Activated CD8-positive, alpha-beta T cell treated with anti-CD3 and anti-CD28 coated beads, Interleukin-2, amount 10 ng/mL, durations not matched to agents 7 days and 5 days (primary cell): ENCODE data around the gene SLC8A1. TPM values are rescaled to one million over a fixed set of nuclear protein-coding genes. Genes with fewer than 3 reads are reported as not detected.

Experiments
- ATAC-seq: fragments of 150-1000 bp; cut with Tn5 transposase; one replicate; pipeline ENCODE4 v1.10.0; 2021; ENCODE audit warnings: moderate library complexity
- CTCF ChIA-PET: fragments of 350-600 bp; sonication (Branson Sonifier 250); formaldehyde crosslinking; loops from one replicate; lab custom pipeline; 2021; ENCODE audit warnings: antibody characterized with exemption; lab: Charles Lee
- POLR2A ChIA-PET: fragments of 350-600 bp; sonication (Branson Sonifier 250); formaldehyde crosslinking; loops from one replicate; lab custom pipeline; 2021; ENCODE audit warnings: antibody characterized with exemption; lab: Charles Lee
- DNase-seq: peaks from one replicate; pipeline ENCODE4 v3.0.0-alpha.2; 2020
- H3K27ac Mint-ChIP-seq: one replicate; pipeline ENCODE4 v1.8.0; 2021; ENCODE audit warnings: mild to moderate bottlenecking, mixed read lengths
- H3K27me3 Mint-ChIP-seq: one replicate; pipeline ENCODE4 v1.8.0; 2021; ENCODE audit warnings: low read depth, mixed read lengths
- H3K36me3 Mint-ChIP-seq: one replicate; pipeline ENCODE4 v1.8.0; 2021; ENCODE audit warnings: low read depth, mixed read lengths
- H3K4me1 Mint-ChIP-seq: one replicate; pipeline ENCODE4 v1.8.0; 2021; ENCODE audit warnings: low read depth, mixed read lengths
- H3K4me3 Mint-ChIP-seq: one replicate; pipeline ENCODE4 v1.8.0; 2021; ENCODE audit warnings: mild to moderate bottlenecking, mixed read lengths
- H3K9me3 Mint-ChIP-seq: one replicate; pipeline ENCODE4 v1.8.0; 2022; ENCODE audit warnings: mixed read lengths; ENCODE audit not compliant: insufficient read depth
- total RNA-seq, 2 experiments: library from RNA; stranded (reverse); gene quantifications; one replicate each; pipeline ENCODE4 v1.2.3, GENCODE V29; 2021

Gene SLC8A1
- total RNA-seq, 2 experiments from 2014 or later = 0.10 to 0.45 TPM

DNA sequence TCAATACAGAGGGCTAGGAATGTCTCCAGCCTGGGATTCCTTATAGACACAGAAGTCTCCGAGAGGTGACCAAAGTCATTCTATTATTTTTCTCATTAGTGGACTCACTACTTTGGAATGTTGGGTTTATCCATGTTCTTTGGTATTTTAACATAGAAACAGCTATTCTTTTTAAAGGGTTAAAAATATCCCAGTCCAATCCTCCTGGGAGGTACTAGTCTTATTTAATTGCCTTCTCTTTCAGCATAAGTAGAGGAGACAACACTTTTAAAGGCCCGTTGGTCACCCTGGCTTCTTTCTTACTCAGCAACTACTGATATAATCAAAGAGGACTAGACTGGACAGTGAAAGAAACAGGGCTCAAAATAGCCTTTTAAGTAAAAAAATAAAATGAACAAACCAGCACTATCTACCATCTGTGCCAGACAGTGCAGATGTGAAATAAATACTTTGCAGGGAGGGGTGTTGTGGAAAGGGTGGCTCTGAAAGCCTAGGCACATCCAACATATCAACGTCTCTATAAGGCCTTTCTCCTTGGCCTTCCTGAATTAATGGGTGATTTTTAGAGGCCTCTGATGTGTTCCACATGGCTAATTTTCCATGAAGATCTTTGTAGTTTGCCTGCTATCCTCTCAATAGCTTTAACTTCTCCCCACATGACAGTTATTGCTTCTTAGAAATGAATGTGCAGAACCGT, 338.5 kb downstream of the SLC8A1 start:
- Mint-ChIP-seq H3K4me1 (no peaks in the 10 kb centered on the region), H3K9me3 (no peaks in the 10 kb centered on the region), H3K36me3 (no peaks in the 10 kb centered on the region), H3K4me3 (no peak overlapping the region), H3K27me3 (no peaks in the 10 kb centered on the region), H3K27ac (no peak overlapping the region)
- ChIA-PET POLR2A (no interaction called here), CTCF (no interaction called here)
- ATAC-seq = no peak
- DNase-seq = no peak

DNA sequence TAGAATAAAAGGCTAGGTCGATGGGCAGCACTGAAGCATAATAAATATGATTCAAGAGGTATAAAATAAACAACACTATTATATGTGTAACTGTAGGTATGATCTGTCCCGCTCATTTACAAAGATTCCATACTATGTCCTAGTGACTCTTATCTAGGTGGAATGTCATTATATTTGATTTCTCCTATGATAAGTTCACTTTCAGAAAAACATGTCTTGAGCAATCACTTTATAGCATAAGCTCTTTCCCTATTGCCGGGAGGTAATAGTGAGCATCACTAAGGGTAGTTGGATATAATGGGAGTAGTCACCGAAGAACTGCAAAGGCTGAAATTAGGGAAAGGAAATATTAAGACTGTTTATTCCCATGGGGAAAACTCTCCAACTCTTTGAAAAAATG, 342.5 kb downstream of the SLC8A1 start:
- POLR2A ChIA-PET = no interaction called here
- ATAC-seq (no peak), DNase-seq (no peak)
- Mint-ChIP-seq H3K27ac (no peak overlapping the region), H3K4me3 (no peak overlapping the region), H3K36me3 (no peaks in the 10 kb centered on the region), H3K9me3 (no peaks in the 10 kb centered on the region), H3K4me1 (no peaks in the 10 kb centered on the region), H3K27me3 (no peaks in the 10 kb centered on the region)
- CTCF ChIA-PET = interaction anchor here (1.0 kb wide), 1 partner anchor 89 kb away, joined by 3 read pairs; no protein-coding TSS in a partner anchor

DNA sequence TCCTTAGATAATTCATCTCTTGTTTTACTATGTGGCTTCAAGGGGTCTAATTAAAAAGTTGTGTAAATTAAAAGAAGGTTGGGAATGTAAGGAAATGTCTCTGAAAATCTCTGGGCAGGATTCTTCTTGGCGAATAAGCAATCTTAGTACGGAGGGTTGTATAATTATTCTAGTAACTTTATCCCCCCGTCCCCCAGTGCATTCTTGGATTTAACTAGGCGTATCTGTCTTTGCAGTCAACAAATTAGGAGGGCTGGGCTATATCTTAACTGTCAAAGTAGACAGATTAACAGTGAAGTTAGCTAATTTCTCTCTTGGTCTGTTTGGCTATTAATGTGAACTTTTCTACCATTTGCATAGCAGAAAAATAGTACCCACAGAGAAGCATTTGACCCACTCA, 343.0 kb downstream of the SLC8A1 start:
- H3K27me3 Mint-ChIP-seq = no peaks in the 10 kb centered on the region
- H3K27ac Mint-ChIP-seq = no peak overlapping the region
- ChIA-PET POLR2A (no interaction called here), CTCF (interaction anchor here (1.0 kb wide), 1 partner anchor 90 kb away, joined by 3 read pairs; no protein-coding TSS in a partner anchor)
- H3K9me3 Mint-ChIP-seq = no peaks in the 10 kb centered on the region
- no peaks in the 10 kb centered on the region for H3K4me1 Mint-ChIP-seq
- DNase-seq (no peak), ATAC-seq (no peak)
- no peaks in the 10 kb centered on the region for H3K36me3 Mint-ChIP-seq
- H3K4me3 Mint-ChIP-seq = no peak overlapping the region

DNA sequence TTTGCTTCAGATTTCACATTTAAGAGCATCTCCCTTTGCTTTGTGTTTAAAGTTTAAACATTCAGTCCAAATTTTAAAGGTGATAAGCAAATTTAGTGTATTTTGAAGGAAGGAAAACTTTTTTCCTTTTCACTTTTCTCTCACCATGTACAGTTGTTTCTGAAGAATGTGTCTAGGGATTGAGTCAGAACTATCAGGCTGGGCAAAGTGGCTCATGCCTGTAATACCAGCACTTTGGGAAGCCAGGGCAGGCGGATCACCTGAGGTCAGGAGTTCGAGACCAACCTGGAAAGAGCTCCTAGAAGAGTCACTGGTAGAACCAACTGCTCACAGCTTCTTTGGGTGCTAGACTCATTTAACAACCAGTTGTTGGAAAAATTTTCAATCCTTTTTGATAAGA, 345.8 kb downstream of the SLC8A1 start:
- no peak for DNase-seq
- CTCF ChIA-PET = no interaction called here
- ATAC-seq = no peak
- no peaks in the 10 kb centered on the region for H3K4me1 Mint-ChIP-seq
- POLR2A ChIA-PET = no interaction called here
- H3K27ac Mint-ChIP-seq = no peak overlapping the region
- no peaks in the 10 kb centered on the region for H3K9me3 Mint-ChIP-seq
- H3K36me3 Mint-ChIP-seq = no peaks in the 10 kb centered on the region
- no peaks in the 10 kb centered on the region for H3K27me3 Mint-ChIP-seq
- no peak overlapping the region for H3K4me3 Mint-ChIP-seq

DNA sequence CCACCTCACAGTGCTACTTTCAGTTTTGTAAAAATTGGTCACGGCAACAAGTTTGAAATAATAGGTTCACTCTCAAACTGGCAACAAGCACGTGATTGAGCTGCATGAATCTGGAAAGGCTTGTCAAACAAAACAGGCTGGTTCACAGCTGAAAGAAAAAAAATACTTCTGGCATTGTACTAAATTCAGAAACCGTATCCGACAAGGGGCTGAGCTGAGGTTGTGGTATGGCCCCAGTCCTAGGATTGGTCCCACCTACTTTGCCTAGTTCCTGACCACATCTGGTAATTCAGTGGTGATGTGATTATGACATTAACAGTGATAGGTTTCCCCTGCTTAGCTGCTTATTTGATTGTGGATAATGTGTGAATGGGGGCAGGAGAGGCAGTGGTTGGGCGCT, 346.3 kb downstream of the SLC8A1 start:
- DNase-seq (no peak), ATAC-seq (no peak)
- Mint-ChIP-seq H3K27ac (no peak overlapping the region), H3K27me3 (no peaks in the 10 kb centered on the region), H3K4me3 (no peak overlapping the region), H3K4me1 (no peaks in the 10 kb centered on the region), H3K36me3 (no peaks in the 10 kb centered on the region), H3K9me3 (no peaks in the 10 kb centered on the region)
- POLR2A ChIA-PET = no interaction called here
- CTCF ChIA-PET = no interaction called here

DNA sequence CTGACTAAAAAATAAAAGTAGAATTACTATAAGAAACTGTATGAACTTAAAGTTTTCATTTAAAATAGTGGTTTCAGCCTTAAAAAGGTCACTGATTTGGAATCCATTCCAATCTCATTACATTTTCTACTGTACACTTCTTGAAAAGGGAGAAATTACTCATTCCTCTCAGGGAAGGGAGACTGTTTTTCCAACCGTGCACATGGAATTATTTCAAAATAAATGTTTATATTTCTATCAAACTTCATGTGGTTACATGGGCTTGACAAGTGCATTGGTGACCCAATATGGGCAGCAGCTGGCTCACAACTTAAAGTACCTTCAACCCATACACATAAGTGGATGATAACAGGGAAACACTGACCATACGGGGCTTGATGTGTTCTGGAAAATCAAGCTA, 348.3 kb downstream of the SLC8A1 start:
- H3K27me3 Mint-ChIP-seq = no peaks in the 10 kb centered on the region
- no peaks in the 10 kb centered on the region for H3K4me1 Mint-ChIP-seq
- H3K4me3 Mint-ChIP-seq = no peak overlapping the region
- H3K9me3 Mint-ChIP-seq = no peaks in the 10 kb centered on the region
- ChIA-PET POLR2A (no interaction called here), CTCF (no interaction called here)
- H3K27ac Mint-ChIP-seq = no peak overlapping the region
- DNase-seq (no peak), ATAC-seq (no peak)
- H3K36me3 Mint-ChIP-seq = no peaks in the 10 kb centered on the region

DNA sequence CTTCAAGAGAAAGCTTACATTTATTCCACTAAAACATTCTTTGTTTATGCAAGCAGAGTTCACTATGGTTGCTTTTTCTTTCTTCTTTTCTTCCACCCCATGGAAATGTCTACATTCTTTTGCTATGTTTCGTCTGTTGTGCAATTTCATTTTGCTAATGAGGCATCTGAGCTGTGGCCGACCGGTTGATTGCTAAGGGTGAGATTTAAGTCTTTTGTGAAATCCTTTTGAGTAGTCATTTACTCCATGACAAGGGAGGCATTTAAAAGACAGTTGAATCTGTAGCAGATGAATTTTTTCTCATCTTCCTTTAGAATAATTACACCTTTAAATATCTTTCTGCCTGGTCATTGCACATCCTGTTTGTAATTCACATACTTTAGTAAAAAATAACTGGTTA, 348.7 kb downstream of the SLC8A1 start:
- H3K27ac Mint-ChIP-seq = no peak overlapping the region
- ChIA-PET POLR2A (interaction anchor here (0.5 kb wide), 1 partner anchor 154 kb away, joined by 3 read pairs; no protein-coding TSS in a partner anchor), CTCF (no interaction called here)
- H3K4me3 Mint-ChIP-seq = no peak overlapping the region
- H3K4me1 Mint-ChIP-seq = no peaks in the 10 kb centered on the region
- no peaks in the 10 kb centered on the region for H3K36me3 Mint-ChIP-seq
- no peak for ATAC-seq
- no peaks in the 10 kb centered on the region for H3K9me3 Mint-ChIP-seq
- DNase-seq = no peak
- no peaks in the 10 kb centered on the region for H3K27me3 Mint-ChIP-seq

DNA sequence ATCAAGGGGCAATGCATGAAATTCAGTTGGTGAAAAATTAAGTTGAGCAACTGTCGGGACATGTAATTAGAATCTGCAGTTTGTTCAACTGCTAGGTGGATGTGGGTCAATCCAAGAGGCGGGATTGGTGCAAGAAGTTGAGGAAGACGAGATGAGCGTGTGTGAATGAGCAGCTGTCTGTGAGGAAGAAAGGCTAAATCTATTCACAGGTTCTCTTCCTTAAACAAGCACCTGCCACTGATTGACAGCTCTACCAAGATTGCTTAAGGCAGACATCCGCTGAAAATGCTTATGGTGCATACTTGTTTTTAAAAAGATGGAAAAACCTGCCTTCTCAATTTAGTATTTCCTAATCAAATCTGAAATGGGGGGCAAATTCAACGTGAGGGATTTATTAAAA, 349.4 kb downstream of the SLC8A1 start:
- Mint-ChIP-seq H3K27me3 (no peaks in the 10 kb centered on the region), H3K9me3 (no peaks in the 10 kb centered on the region), H3K27ac (no peak overlapping the region), H3K36me3 (no peaks in the 10 kb centered on the region), H3K4me1 (no peaks in the 10 kb centered on the region), H3K4me3 (no peak overlapping the region)
- ATAC-seq (no peak), DNase-seq (no peak)
- CTCF ChIA-PET = no interaction called here
- POLR2A ChIA-PET = interaction anchor here (0.5 kb wide), 1 partner anchor 154 kb away, joined by 3 read pairs; no protein-coding TSS in a partner anchor

DNA sequence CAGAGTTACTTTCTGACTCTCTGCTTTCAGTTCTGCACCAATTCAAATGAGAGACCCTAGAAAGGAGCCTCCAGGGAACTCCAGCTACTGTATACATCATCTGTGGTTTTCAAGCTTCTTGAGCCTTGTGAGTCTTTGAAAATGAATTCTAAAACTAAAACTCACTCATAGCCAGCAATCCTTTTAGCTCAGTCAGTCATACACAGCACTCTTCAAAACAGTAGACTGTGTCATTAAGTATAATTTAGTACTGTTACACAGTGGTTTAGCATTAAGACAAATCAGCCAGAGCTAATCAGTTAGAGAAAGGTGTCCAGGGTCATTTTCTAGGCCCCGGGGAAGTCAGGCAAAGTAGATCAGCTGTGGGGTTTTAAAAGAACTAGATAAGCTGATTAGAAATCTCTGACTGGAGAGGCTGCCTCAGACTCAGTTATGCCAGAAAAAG, 350.7 kb downstream of the SLC8A1 start:
- DNase-seq (no peak), ATAC-seq (no peak)
- no peaks in the 10 kb centered on the region for H3K4me1 Mint-ChIP-seq
- ChIA-PET POLR2A (no interaction called here), CTCF (no interaction called here)
- no peak overlapping the region for H3K27ac Mint-ChIP-seq
- H3K4me3 Mint-ChIP-seq = no peak overlapping the region
- no peaks in the 10 kb centered on the region for H3K27me3 Mint-ChIP-seq
- no peaks in the 10 kb centered on the region for H3K36me3 Mint-ChIP-seq
- no peaks in the 10 kb centered on the region for H3K9me3 Mint-ChIP-seq

DNA sequence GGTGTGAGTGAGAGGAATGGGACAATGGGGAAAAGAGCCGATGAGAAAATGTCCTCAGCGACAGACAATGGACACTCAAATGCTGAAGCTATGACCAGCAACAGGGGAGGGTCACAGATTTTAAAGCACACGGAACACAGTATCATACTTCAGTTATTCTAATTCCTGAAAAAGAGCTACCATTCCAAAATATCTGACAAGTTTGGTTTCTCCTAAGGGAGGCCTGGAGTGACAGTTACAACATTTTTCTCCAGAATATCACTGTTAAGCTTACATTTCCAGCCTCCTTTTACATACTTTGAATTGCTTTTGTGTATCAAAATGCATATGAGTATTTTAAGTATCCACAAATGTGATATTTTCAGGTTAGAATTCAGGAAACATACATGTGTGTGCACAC, 351.2 kb downstream of the SLC8A1 start:
- ATAC-seq (no peak), DNase-seq (no peak)
- Mint-ChIP-seq H3K4me1 (no peaks in the 10 kb centered on the region), H3K27ac (no peak overlapping the region), H3K36me3 (no peaks in the 10 kb centered on the region), H3K27me3 (no peaks in the 10 kb centered on the region), H3K9me3 (no peaks in the 10 kb centered on the region), H3K4me3 (no peak overlapping the region)
- ChIA-PET POLR2A (no interaction called here), CTCF (interaction anchor here (0.9 kb wide), 1 partner anchor 39 kb away, joined by 3 read pairs; no protein-coding TSS in a partner anchor)

DNA sequence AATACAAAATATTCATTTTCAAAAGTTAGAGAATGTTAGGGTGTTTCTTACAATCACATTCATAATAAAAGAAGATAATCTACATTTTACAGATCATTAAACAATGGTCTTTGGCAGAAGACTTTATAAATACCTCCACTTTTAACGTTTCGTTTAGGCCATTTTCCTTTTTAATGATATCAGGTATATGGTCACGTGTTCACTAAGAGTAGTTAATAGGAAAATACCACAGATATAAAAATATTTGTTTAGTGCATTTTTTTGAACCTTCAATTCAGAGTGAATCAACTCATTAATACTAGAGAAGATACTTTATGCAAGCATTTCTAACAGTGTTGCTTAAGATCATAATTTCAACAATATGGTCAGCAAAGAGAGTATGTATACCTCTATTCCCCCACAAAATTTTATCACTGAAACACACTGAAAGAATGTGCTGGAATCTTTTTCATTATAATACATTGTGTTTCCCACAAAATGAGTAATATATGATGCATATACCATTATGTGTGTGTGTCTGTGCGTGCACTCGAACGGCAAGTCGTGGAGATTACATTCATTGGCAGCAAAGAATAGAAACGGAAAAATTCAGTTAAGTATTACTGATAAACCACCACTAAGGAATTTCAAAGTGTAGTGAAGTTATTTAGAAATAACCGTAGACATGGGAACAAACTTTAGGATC, 353.0 kb downstream of the SLC8A1 start:
- ATAC-seq (no peak), DNase-seq (no peak)
- no peak overlapping the region for H3K4me3 Mint-ChIP-seq
- no peaks in the 10 kb centered on the region for H3K9me3 Mint-ChIP-seq
- POLR2A ChIA-PET = no interaction called here
- H3K27me3 Mint-ChIP-seq = no peaks in the 10 kb centered on the region
- H3K27ac Mint-ChIP-seq = no peak overlapping the region
- no peaks in the 10 kb centered on the region for H3K4me1 Mint-ChIP-seq
- CTCF ChIA-PET = no interaction called here
- no peaks in the 10 kb centered on the region for H3K36me3 Mint-ChIP-seq

DNA sequence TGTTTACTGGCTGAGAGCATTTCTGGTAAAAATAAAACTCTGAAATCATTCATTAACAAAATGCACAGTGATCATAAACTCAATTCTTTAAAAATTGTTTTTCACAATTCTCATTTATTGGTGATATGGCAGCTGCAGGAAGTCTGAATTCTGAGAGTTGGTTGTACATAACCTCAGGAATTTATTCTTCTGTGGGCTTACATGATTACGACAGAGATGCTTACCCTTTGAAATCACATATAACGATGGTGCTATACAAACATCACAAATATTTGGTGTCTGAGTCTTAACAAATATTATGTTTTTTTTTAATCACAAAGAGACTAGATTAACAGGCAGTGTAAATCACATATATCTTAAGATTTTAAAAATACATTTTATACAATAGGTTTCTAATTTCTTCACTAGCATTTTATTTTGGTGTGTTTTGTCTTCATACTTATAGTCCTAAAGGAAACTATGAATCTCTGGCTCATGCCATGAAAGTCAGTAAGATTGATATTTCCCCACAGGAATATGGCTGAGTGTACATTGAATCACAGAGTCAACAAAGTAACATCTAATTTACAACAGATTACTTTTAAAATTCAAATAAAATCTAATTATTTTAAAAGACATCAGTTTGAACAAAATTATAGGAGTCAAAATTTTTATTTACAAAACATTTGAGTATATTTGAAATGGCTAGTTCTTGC, 354.1 kb downstream of the SLC8A1 start:
- Mint-ChIP-seq H3K36me3 (no peaks in the 10 kb centered on the region), H3K4me3 (no peak overlapping the region), H3K27me3 (no peaks in the 10 kb centered on the region), H3K27ac (no peak overlapping the region), H3K9me3 (no peaks in the 10 kb centered on the region), H3K4me1 (no peaks in the 10 kb centered on the region)
- DNase-seq = no peak
- ChIA-PET POLR2A (no interaction called here), CTCF (no interaction called here)
- no peak for ATAC-seq
